ENCODE measurements around the gene PNPLA7.

PNPLA7 gene

DNA sequence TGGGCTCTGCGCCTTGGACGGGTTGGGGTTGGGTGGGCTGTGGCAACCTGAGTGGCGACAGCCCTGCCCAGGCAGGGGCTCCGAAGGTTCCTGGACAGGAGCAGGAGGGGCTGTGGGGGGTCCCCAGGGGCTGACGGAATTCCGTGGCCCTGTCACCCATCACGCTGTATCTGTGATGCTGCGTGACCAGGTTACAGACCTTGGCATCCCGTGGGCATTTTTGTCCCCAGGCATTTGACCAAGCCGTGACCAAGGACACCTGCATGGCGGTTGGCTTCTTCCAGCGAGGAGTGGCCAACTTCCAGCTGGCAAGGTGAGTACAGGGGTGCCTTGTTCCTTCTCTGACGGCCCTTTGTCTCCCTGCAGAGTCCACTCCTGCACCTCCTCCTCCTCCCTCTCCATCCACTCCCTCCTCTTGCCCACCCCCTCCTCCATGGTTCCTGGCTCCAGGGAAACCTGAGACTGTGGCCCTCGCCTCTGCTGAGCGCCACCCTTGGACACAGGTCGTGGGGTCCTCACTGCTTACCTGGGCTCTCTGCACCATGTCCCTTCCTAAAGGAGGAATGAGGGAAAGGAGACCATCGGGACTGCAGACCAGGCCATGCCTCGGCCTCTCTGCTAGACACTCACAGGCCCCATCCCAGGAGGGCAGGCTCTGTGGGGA is 124.1 kb downstream of the PNPLA7 start:
- peaks cover 27% of the 10 kb centered on the region for H3K27me3 ChIP-seq (ENCODE audit: control insufficient read depth, insufficient read depth, low read length, poor library complexity, severe bottlenecking)
- no peak overlapping the region for H3K27ac ChIP-seq (ENCODE audit: insufficient read depth, low read depth, low read length, poor library complexity, severe bottlenecking)
- WGBS, 2 experiments: 90 to 92% methylated on average over 18 of the region's 18 CpGs
- no peaks in the 10 kb centered on the region for H3K36me3 ChIP-seq (ENCODE audit: control insufficient read depth, insufficient read depth, low read length)
- H3K4me1 ChIP-seq (ENCODE audit: control insufficient read depth, insufficient read depth, low read length): peaks cover 6% of the 10 kb centered on the region
- H3K9me3 ChIP-seq (ENCODE audit: control insufficient read depth, low read length): no peaks in the 10 kb centered on the region
- H3K4me3 ChIP-seq (ENCODE audit: insufficient read depth, low read depth, low read length): no peak overlapping the region

- H3K4me1 ChIP-seq (ENCODE audit: control insufficient read depth, insufficient read depth, low read length): no peaks in the 10 kb centered on the region
- no peaks in the 10 kb centered on the region for H3K9me3 ChIP-seq (ENCODE audit: control insufficient read depth, low read length)
- WGBS, 2 experiments: 24% methylated on average over 77 of the region's 77 CpGs
- H3K27me3 ChIP-seq (ENCODE audit: control insufficient read depth, insufficient read depth, low read length, poor library complexity, severe bottlenecking): peaks cover 27% of the 10 kb centered on the region
- H3K36me3 ChIP-seq (ENCODE audit: control insufficient read depth, insufficient read depth, low read length): no peaks in the 10 kb centered on the region
- H3K4me3 ChIP-seq (ENCODE audit: insufficient read depth, low read depth, low read length): peak overlapping the region; percentile 65
- H3K27ac ChIP-seq (ENCODE audit: insufficient read depth, low read depth, low read length, poor library complexity, severe bottlenecking): no peak overlapping the region
Observed at GRCh38 chr9:137423514-137424291, 126.5 kb downstream of the PNPLA7 start.

DNA sequence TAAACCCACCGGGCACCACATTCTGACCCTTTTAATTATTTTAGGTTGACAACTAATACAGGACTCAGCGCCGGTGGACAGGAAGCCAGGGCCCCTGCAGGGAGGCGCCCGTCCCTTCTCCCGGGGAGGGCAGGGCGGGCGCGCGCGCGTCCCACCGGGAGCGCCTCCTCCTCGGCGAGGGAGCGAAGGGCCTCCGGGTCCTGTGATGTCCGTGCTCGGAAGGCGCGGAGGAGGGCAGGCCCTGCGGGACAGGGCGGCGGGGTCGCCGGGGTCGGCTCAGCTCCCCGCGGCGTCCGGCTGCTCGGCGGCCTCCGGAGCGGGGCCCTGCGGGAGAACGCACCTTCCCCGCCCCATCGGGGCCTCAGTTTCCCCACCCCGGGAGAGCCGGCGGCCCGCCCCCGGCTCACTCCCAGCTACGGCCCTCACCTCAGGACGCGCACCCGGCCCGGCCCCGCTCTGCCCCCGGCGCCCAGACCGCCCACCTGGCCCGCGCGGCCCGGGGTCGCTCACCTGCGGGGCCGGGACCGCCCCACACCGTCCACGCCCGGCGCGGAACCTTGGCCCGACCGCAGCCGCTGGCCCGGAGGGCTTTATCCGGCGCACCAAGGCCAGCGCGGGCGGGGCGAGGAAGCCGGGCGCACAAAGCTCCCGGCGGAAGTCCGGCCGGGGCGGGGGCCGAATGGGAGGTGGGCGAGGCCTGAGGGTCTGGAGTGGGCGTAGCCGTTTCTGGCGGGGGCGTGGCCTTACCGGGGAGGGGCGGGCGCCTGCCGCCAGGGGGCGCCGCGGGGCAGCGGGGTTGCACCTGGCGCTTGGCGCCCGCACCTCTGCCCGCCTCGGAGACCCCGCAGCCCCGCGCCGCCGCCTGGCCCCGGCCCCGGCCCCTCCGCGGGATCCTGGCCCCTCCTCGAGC is 127.3 kb downstream of the PNPLA7 start, which contains the start of the genes EXD3 and NOXA1:
EXD3 (minus strand) TSS at position 559 of the 910 bp plus-strand sequence. CDS start 27,805 bp downstream, outside the sequence.
NOXA1 (plus strand) TSS at position 790 of the 910 bp plus-strand sequence. CDS start 137 bp downstream, outside the sequence.
- no peak within 1 kb of the TSS for H3K27ac ChIP-seq (ENCODE audit: insufficient read depth, low read depth, low read length, poor library complexity, severe bottlenecking)
- no peaks in the 10 kb centered on the region for H3K36me3 ChIP-seq (ENCODE audit: control insufficient read depth, insufficient read depth, low read length)
- peaks cover 27% of the 10 kb centered on the region for H3K27me3 ChIP-seq (ENCODE audit: control insufficient read depth, insufficient read depth, low read length, poor library complexity, severe bottlenecking)
- WGBS, 2 experiments: 1% methylated on average over 113 of the region's 113 CpGs
- peak within 1 kb of the TSS; percentile 65 for H3K4me3 ChIP-seq (ENCODE audit: insufficient read depth, low read depth, low read length)
- H3K4me1 ChIP-seq (ENCODE audit: control insufficient read depth, insufficient read depth, low read length): no peaks in the 10 kb centered on the region
- no peaks in the 10 kb centered on the region for H3K9me3 ChIP-seq (ENCODE audit: control insufficient read depth, low read length)

GRCh38 chr9:137421838-137422603 is 128.2 kb downstream of the PNPLA7 start:
- 7 to 10% methylated on average over 11 of the region's 11 CpGs for WGBS, 2 experiments
- Histone ChIP-seq H3K4me1 (ENCODE audit: control insufficient read depth, insufficient read depth, low read length) (no peaks in the 10 kb centered on the region), H3K36me3 (ENCODE audit: control insufficient read depth, insufficient read depth, low read length) (no peaks in the 10 kb centered on the region), H3K27ac (ENCODE audit: insufficient read depth, low read depth, low read length, poor library complexity, severe bottlenecking) (no peak overlapping the region), H3K9me3 (ENCODE audit: control insufficient read depth, low read length) (no peaks in the 10 kb centered on the region), H3K4me3 (ENCODE audit: insufficient read depth, low read depth, low read length) (peak overlapping the region; percentile 65), H3K27me3 (ENCODE audit: control insufficient read depth, insufficient read depth, low read length, poor library complexity, severe bottlenecking) (peaks cover 27% of the 10 kb centered on the region)

DNA sequence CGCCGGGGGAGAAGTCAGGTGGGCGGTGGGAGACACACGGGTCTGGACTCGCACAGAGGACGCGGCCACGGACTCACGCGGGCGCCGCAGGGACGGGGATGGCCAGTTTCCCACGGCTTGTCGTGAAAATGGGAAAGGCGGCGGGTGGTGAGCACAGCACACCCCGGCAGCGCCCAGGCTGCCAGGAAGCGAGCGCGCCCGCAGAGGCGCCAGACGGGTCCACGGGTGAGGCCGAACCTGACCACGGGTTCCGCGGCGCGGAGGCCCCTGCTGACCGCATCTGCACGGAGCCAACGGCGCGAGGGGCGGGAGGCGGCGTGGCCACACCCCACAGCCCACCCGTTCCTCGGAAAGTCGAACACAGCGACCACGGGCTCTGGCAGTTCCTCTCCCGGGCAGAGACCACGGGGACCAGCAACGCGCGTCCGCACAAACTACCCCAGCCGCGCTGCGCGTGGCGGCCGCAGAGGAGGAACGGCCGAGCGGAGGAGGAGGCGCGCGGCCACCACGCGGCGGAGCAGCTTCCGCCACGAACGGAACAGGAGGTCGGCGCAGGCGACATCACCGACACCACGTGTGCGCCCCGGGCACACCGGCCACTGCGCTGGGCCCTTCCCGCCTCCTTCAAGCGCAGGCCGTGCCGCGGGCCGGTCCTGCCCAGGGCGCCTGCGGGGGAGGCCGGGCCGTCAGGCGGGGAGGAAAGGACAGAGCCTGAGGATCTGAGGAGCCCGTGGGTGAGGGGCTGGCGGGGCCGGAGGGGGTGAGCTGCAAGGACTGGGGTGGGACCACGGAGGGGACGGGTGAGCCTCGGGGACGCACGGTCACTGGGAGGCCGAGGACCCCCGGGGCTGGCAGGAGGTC is 132.8 kb downstream of the PNPLA7 start:
- 96 to 97% methylated on average over 99 of the region's 99 CpGs for WGBS, 2 experiments
- Histone ChIP-seq H3K27ac (ENCODE audit: insufficient read depth, low read depth, low read length, poor library complexity, severe bottlenecking) (no peak overlapping the region), H3K36me3 (ENCODE audit: control insufficient read depth, insufficient read depth, low read length) (no peaks in the 10 kb centered on the region), H3K4me1 (ENCODE audit: control insufficient read depth, insufficient read depth, low read length) (peaks cover 5% of the 10 kb centered on the region), H3K27me3 (ENCODE audit: control insufficient read depth, insufficient read depth, low read length, poor library complexity, severe bottlenecking) (peaks cover 5% of the 10 kb centered on the region), H3K4me3 (ENCODE audit: insufficient read depth, low read depth, low read length) (no peak overlapping the region), H3K9me3 (ENCODE audit: control insufficient read depth, low read length) (no peaks in the 10 kb centered on the region)

- peaks cover 5% of the 10 kb centered on the region for H3K4me1 ChIP-seq (ENCODE audit: control insufficient read depth, insufficient read depth, low read length)
- 95 to 97% methylated on average over 45 of the region's 45 CpGs for WGBS, 2 experiments
- H3K27me3 ChIP-seq (ENCODE audit: control insufficient read depth, insufficient read depth, low read length, poor library complexity, severe bottlenecking): no peaks in the 10 kb centered on the region
- H3K4me3 ChIP-seq (ENCODE audit: insufficient read depth, low read depth, low read length): no peak overlapping the region
- no peaks in the 10 kb centered on the region for H3K9me3 ChIP-seq (ENCODE audit: control insufficient read depth, low read length)
- H3K27ac ChIP-seq (ENCODE audit: insufficient read depth, low read depth, low read length, poor library complexity, severe bottlenecking): no peak overlapping the region
- H3K36me3 ChIP-seq (ENCODE audit: control insufficient read depth, insufficient read depth, low read length): no peaks in the 10 kb centered on the region
Observed at GRCh38 chr9:137416563-137417151, 133.5 kb downstream of the PNPLA7 start.

GRCh38 chr9:137416006-137416562 is 134.1 kb downstream of the PNPLA7 start:
- no peak overlapping the region for H3K4me3 ChIP-seq (ENCODE audit: insufficient read depth, low read depth, low read length)
- 92 to 94% methylated on average over 23 of the region's 23 CpGs for WGBS, 2 experiments

GRCh38 chr9:137415451-137415850 is 134.8 kb downstream of the PNPLA7 start:
- Histone ChIP-seq H3K4me3 (ENCODE audit: insufficient read depth, low read depth, low read length) (no peak overlapping the region), H3K9me3 (ENCODE audit: control insufficient read depth, low read length) (no peaks in the 10 kb centered on the region), H3K36me3 (ENCODE audit: control insufficient read depth, insufficient read depth, low read length) (no peaks in the 10 kb centered on the region), H3K27me3 (ENCODE audit: control insufficient read depth, insufficient read depth, low read length, poor library complexity, severe bottlenecking) (no peaks in the 10 kb centered on the region), H3K4me1 (ENCODE audit: control insufficient read depth, insufficient read depth, low read length) (peaks cover 5% of the 10 kb centered on the region), H3K27ac (ENCODE audit: insufficient read depth, low read depth, low read length, poor library complexity, severe bottlenecking) (no peak overlapping the region)
- 94 to 95% methylated on average over 5 of the region's 5 CpGs for WGBS, 2 experiments

More at GRCh38 chr9:137416006-137416562, 134.1 kb downstream of the PNPLA7 start:
- H3K27ac ChIP-seq (ENCODE audit: insufficient read depth, low read depth, low read length, poor library complexity, severe bottlenecking): no peak overlapping the region
- H3K4me1 ChIP-seq (ENCODE audit: control insufficient read depth, insufficient read depth, low read length): peaks cover 5% of the 10 kb centered on the region
- H3K27me3 ChIP-seq (ENCODE audit: control insufficient read depth, insufficient read depth, low read length, poor library complexity, severe bottlenecking): no peaks in the 10 kb centered on the region
- no peaks in the 10 kb centered on the region for H3K9me3 ChIP-seq (ENCODE audit: control insufficient read depth, low read length)
- no peaks in the 10 kb centered on the region for H3K36me3 ChIP-seq (ENCODE audit: control insufficient read depth, insufficient read depth, low read length)

All from ectodermal cell (in vitro differentiated cells).